HepG2 (cell line): ENCODE results near the gene NLGN3. TPM values are rescaled to one million over a fixed set of nuclear protein-coding genes. Genes with fewer than 3 reads are reported as not detected.

Experiments used
- ATAC-seq: fragments of 200-7000 bp; cut with Tn5 transposase; 3 replicates; pipeline ENCODE4 v1.9.1; 2020; ENCODE audit warnings: mild to moderate bottlenecking, moderate library complexity
- BruUV-seq: library from RNA; stranded (reverse); fragments of 400-500 nt; replicated peaks from 2 replicates; lab custom pipeline; 2021; lab: Mats Ljungman, UMichigan
- CTCF ChIA-PET: fragments of 300-600 bp; formaldehyde crosslinking; extraction: SDS; loops from one replicate; lab custom pipeline; 2021; ENCODE audit warnings: low total read pairs, inconsistent platforms, low intra/inter-chr PET ratio; lab: Yijun Ruan, JAX
- POLR2A ChIA-PET: fragments of 350-600 bp; sonication (Branson Sonifier 250); formaldehyde crosslinking; loops from one replicate; lab custom pipeline; 2020; ENCODE audit warnings: antibody characterized with exemption, inconsistent platforms; lab: Yijun Ruan, JAX
- DNase-seq: peaks from one replicate; pipeline ENCODE4 v3.0.0-alpha.2; 2015; ENCODE audit warnings: low spot score
- FAIRE-seq: peaks from 3 replicates; lab custom pipeline; 2011; peaks lifted over from hg19 to GRCh38; lab: Jason Lieb, UNC
- H2AFZ ChIP-seq: one replicate; pipeline ENCODE4 v1.6.1; 2011; ENCODE audit warnings: low read length, inconsistent platforms
- H3K27ac ChIP-seq: fragments of 300-600 bp; 3 replicates; pipeline ENCODE4 v1.8.0; 2011; ENCODE audit warnings: mixed run types, mild to moderate bottlenecking, mixed read lengths, low read length, inconsistent platforms; ENCODE audit not compliant: insufficient read depth; ENCODE audit errors: extremely low read length
- H3K27me3 ChIP-seq, 2 experiments: fragments of 200-600 bp in 1 of 2; 2 replicates in 1 of 2; 3 replicates in 1 of 2; pipeline versions ENCODE4 v1.6.0 to v1.8.0; 2011; ENCODE audit warnings: low read length in 2 of 2, mild to moderate bottlenecking in 2 of 2, moderate library complexity in 2 of 2, inconsistent platforms in 1 of 2; ENCODE audit not compliant: insufficient read depth in 2 of 2, control insufficient read depth in 1 of 2
- H3K36me3 ChIP-seq, 2 experiments: fragments of 200-600 bp in 1 of 2; replicated peaks in 1 of 2; 2 replicates in 1 of 2; 3 replicates in 1 of 2; pipeline versions ENCODE4 v1.5.1 to v1.8.0; 2011; ENCODE audit warnings: low read length in 2 of 2, inconsistent platforms in 1 of 2; ENCODE audit not compliant: insufficient read depth in 2 of 2, control insufficient read depth in 1 of 2
- H3K4me1 ChIP-seq: 2 replicates; pipeline ENCODE4 v1.5.1; 2012; ENCODE audit warnings: low read length, inconsistent platforms; ENCODE audit not compliant: insufficient read depth
- H3K4me2 ChIP-seq: 2 replicates; pipeline ENCODE4 v1.6.0; 2011; ENCODE audit warnings: low read depth, low read length, inconsistent platforms
- H3K4me3 ChIP-seq, 3 experiments: fragments of 200-600 bp in 1 of 3; sonication (generic), shearing (Covaris generic) in 1 of 3; replicated peaks in 1 of 3; 2 replicates each; pipeline ENCODE4 v1.5.1; 2011 to 2016; ENCODE audit warnings: low read length in 3 of 3, inconsistent platforms in 2 of 3, low read depth in 2 of 3, mild to moderate bottlenecking in 2 of 3, control low read depth in 1 of 3, mixed read lengths in 1 of 3; ENCODE audit not compliant: insufficient read depth in 1 of 3
- H3K79me2 ChIP-seq: one replicate; pipeline ENCODE4 v1.6.1; 2011; ENCODE audit warnings: low read length, inconsistent platforms; ENCODE audit not compliant: insufficient read depth
- H3K9ac ChIP-seq: 2 replicates; pipeline ENCODE4 v1.6.0; 2011; ENCODE audit warnings: mild to moderate bottlenecking, low read depth, low read length, inconsistent platforms; ENCODE audit not compliant: insufficient read depth
- H3K9me3 ChIP-seq: 2 replicates; pipeline ENCODE4 v1.5.1; 2012; ENCODE audit warnings: mild to moderate bottlenecking, low read length
- H4K20me1 ChIP-seq: 2 replicates; pipeline ENCODE4 v1.6.0; 2011; ENCODE audit warnings: inconsistent platforms, mild to moderate bottlenecking, low read length, moderate library complexity; ENCODE audit not compliant: insufficient read depth
- CTCF ChIP-seq: sonication (generic); formaldehyde crosslinking; IDR thresholded peaks from 2 replicates; pipeline ENCODE4 v1.5.0; 2020; ENCODE audit warnings: mild to moderate bottlenecking, missing genetic modification reagents, moderate library complexity
- LCORL ChIP-seq, 2 experiments: fragments of 450-650 bp in 1 of 2; sonication (generic) in 1 of 2; formaldehyde crosslinking in 1 of 2; IDR thresholded peaks; 2 replicates each; pipeline versions ENCODE4 v1.5.0 to v1.6.1; 2017 to 2020; ENCODE audit warnings: antibody characterized with exemption in 1 of 2, missing genetic modification reagents in 1 of 2
- MAF1 ChIP-seq: sonication (generic); formaldehyde crosslinking; IDR thresholded peaks from 2 replicates; pipeline ENCODE4 v1.5.0; 2020; ENCODE audit warnings: missing genetic modification reagents, borderline replicate concordance
- NCOR1 ChIP-seq: fragments of 200-600 bp; sonication (generic); IDR thresholded peaks from 2 replicates; pipeline ENCODE4 v1.7.0; 2017; ENCODE audit warnings: antibody characterized with exemption, low read length, borderline replicate concordance
- ONECUT2 ChIP-seq: sonication (generic); formaldehyde crosslinking; IDR thresholded peaks from 2 replicates; pipeline ENCODE4 v1.4.0; 2020; ENCODE audit warnings: missing genetic modification reagents
- RAD21 ChIP-seq: fragments of 450-650 bp; formaldehyde crosslinking; IDR thresholded peaks from 2 replicates; pipeline ENCODE4 v1.5.0; 2020; ENCODE audit warnings: mild to moderate bottlenecking
- ZNF782 ChIP-seq: sonication (generic); formaldehyde crosslinking; IDR thresholded peaks from 2 replicates; pipeline ENCODE4 v1.4.0; 2020; ENCODE audit warnings: missing genetic modification reagents, mild to moderate bottlenecking, borderline replicate concordance
- WGBS: methylation state at CpG from one replicate; pipeline ENCODE4 v1.1.6; 2017; ENCODE audit warnings: low lambda C conversion rate; 5-methylcytosine and 5-hydroxymethylcytosine counted together
- in situ Hi-C: cut with HindIII; loops from 2 replicates; pipeline ENCODE4 v1.10.0; 2017; ENCODE audit warnings: low pct_unique_long_range_greater_than_20kb; ENCODE audit not compliant: extremely low pct_ligation_motif_present
- intact Hi-C: fragments of 100-400 bp; cut with micrococcal nuclease; formaldehyde crosslinking; loops from one replicate; pipeline ENCODE4 v1.10.0; 2022; ENCODE audit not compliant: unreplicated experiment
- polyA plus RNA-seq, 8 experiments: library from polyadenylated mRNA; depleted of rRNA in 3 of 8; stranded (reverse) in 7 of 8; unstranded in 1 of 8; fragments of >200 nt; fragmentation: Illumina TruSeq in 4 of 8; extraction: Trizol in 4 of 8; gene quantifications; 2 replicates each; pipeline versions ENCODE4 v1.2.1 to v1.2.3, GENCODE V29; 2011 to 2016; ENCODE audit warnings: low read depth in 4 of 8, missing spikeins in 1 of 8, mixed read lengths in 1 of 8; ENCODE audit not compliant: insufficient read depth in 1 of 8
- total RNA-seq, 5 experiments: library from RNA; depleted of rRNA; stranded (reverse); fragments of >200 nt; fragmentation: Illumina TruSeq; extraction: Trizol; gene quantifications; 2 replicates each; pipeline ENCODE4 v1.2.3, GENCODE V29; 2016; ENCODE audit warnings: low read depth in 1 of 5
- TF ChIP-seq, protein P1 (sequence below): sonication (generic); formaldehyde crosslinking; IDR thresholded peaks from 2 replicates; pipeline ENCODE4 v1.8.1; 2022; ENCODE audit warnings: low read depth, mild to moderate bottlenecking, missing genetic modification reagents

Gene NLGN3
- total and polyA plus RNA-seq, 2 of the 13 experiments (the other 11 are each of a cell fraction or from before 2014, with no cell fraction given), result 0.04 to 0.16 TPM

DNA sequence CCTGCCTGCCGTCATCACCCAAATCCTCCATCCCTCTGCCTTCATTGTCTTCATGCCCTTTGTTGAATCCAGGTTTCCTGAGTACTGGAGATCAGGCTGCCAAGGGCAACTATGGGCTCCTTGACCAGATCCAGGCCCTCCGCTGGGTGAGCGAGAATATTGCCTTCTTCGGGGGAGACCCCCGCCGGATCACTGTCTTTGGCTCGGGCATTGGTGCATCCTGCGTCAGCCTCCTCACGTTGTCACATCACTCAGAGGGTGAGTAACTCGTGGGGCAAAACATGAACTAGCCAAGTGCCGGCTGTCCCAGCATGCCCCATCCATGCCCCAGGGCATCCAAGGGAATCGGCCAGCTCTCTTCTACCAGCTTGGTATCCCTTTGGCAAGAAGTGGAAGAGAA, 19.4 kb downstream of the NLGN3 start:
- no peaks in the 10 kb centered on the region for H3K27me3 ChIP-seq
- no peaks in the 10 kb centered on the region for H4K20me1 ChIP-seq
- H3K4me3 ChIP-seq, result no peak overlapping the region
- H3K36me3 ChIP-seq, result no peaks in the 10 kb centered on the region
- H2AFZ ChIP-seq, result no peak overlapping the region
- no peaks in the 10 kb centered on the region for H3K79me2 ChIP-seq
- no TSS peak for BruUV-seq
- no peaks in the 10 kb centered on the region for H3K9me3 ChIP-seq
- ATAC-seq (no peak), FAIRE-seq (no peak), DNase-seq (no peak)
- H3K4me2 ChIP-seq, result no peak overlapping the region
- in situ Hi-C loops, result no loop called here
- intact Hi-C loops, result no loop called here
- ChIA-PET CTCF (no interaction called here), POLR2A (no interaction called here)
- no peak overlapping the region for H3K27ac ChIP-seq
- WGBS, result 12% methylated on average over 3 of the region's 12 CpGs
- 0 out of 2 replicates have a peak, but pooled peaks cover 6% of the 10 kb centered on the region for H3K4me1 ChIP-seq
- TF ChIP-seq, protein P1, sequence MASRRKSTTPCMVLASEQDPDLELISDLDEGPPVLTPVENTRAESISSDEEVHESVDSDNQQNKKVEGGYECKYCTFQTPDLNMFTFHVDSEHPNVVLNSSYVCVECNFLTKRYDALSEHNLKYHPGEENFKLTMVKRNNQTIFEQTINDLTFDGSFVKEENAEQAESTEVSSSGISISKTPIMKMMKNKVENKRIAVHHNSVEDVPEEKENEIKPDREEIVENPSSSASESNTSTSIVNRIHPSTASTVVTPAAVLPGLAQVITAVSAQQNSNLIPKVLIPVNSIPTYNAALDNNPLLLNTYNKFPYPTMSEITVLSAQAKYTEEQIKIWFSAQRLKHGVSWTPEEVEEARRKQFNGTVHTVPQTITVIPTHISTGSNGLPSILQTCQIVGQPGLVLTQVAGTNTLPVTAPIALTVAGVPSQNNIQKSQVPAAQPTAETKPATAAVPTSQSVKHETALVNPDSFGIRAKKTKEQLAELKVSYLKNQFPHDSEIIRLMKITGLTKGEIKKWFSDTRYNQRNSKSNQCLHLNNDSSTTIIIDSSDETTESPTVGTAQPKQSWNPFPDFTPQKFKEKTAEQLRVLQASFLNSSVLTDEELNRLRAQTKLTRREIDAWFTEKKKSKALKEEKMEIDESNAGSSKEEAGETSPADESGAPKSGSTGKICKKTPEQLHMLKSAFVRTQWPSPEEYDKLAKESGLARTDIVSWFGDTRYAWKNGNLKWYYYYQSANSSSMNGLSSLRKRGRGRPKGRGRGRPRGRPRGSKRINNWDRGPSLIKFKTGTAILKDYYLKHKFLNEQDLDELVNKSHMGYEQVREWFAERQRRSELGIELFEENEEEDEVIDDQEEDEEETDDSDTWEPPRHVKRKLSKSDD (CRISPR knock-in tag), result no peak
- TF ChIP-seq ONECUT2 (CRISPR knock-in tag) (no peak), CTCF (no peak), LCORL (IDR thresholded peaks at IDR 0.05) (no peak), LCORL (CRISPR knock-in tag; IDR thresholded peaks at IDR 0.05) (no peak), ZNF782 (no peak), MAF1 (no peak), NCOR1 (no peak), RAD21 (CRISPR knock-in tag) (no peak)
- H3K9ac ChIP-seq, result no peak overlapping the region
